Measurements from ENCODE around the gene ZPR1.
"Not testable (repeated sequence)": the region's sequence is repeated elsewhere in the genome, so short reads cannot be mapped to it uniquely, and the experiment has no call there.

The ZPR1 gene

GRCh38 chr11:116823031-116823843 is 35.4 kb upstream of the ZPR1 start, which contains the start of gene APOA4:
TSS of gene APOA4 (minus strand) at chr11:116823304. CDS start at chr11:116823191, 113 bp downstream.
- no peak for DNase-seq (ENCODE audit: low spot score)

- no peak for DNase-seq (ENCODE audit: low spot score)
Measured at GRCh38 chr11:116822575-116822974, 34.8 kb upstream of the ZPR1 start.

GRCh38 chr11:116821050-116821918 is 33.5 kb upstream of the ZPR1 start:
- peak; percentile 2 for DNase-seq (ENCODE audit: low spot score)

- no peak for DNase-seq (ENCODE audit: low spot score)
Measured at GRCh38 chr11:116819049-116819448, 31.2 kb upstream of the ZPR1 start.

GRCh38 chr11:116814502-116814901 is 26.7 kb upstream of the ZPR1 start:
- DNase-seq (ENCODE audit: low spot score): no peak

- no peak for DNase-seq (ENCODE audit: low spot score)
Measured at GRCh38 chr11:116813781-116814471, 26.1 kb upstream of the ZPR1 start.

- DNase-seq (ENCODE audit: low spot score): no peak
Measured at GRCh38 chr11:116813170-116813569, 25.3 kb upstream of the ZPR1 start.

GRCh38 chr11:116812109-116812508 is 24.3 kb upstream of the ZPR1 start:
- DNase-seq (ENCODE audit: low spot score): no peak

GRCh38 chr11:116811194-116811593 is 23.4 kb upstream of the ZPR1 start:
- DNase-seq (ENCODE audit: low spot score): no peak

- DNase-seq (ENCODE audit: low spot score): no peak
Measured at GRCh38 chr11:116808262-116809175, 20.7 kb upstream of the ZPR1 start.

- DNase-seq (ENCODE audit: low spot score): no peak
Measured at GRCh38 chr11:116807601-116808261, 19.9 kb upstream of the ZPR1 start.

- no peak for DNase-seq (ENCODE audit: low spot score)
Measured at GRCh38 chr11:116804001-116804400, 16.2 kb upstream of the ZPR1 start.

- not testable (repeated sequence) for DNase-seq (ENCODE audit: low spot score)
Measured at GRCh38 chr11:116801662-116802061, 13.8 kb upstream of the ZPR1 start.

GRCh38 chr11:116800610-116801009 is 12.8 kb upstream of the ZPR1 start:
- DNase-seq (ENCODE audit: low spot score): no peak

GRCh38 chr11:116798368-116798767 is 10.5 kb upstream of the ZPR1 start:
- DNase-seq (ENCODE audit: low spot score): no peak

- DNase-seq (ENCODE audit: low spot score): no peak
Measured at GRCh38 chr11:116797816-116798215, 10.0 kb upstream of the ZPR1 start.

GRCh38 chr11:116796548-116796947 is 8.7 kb upstream of the ZPR1 start:
- no peak for DNase-seq (ENCODE audit: low spot score)

GRCh38 chr11:116794851-116795250 is 7.0 kb upstream of the ZPR1 start:
- no peak for DNase-seq (ENCODE audit: low spot score)

- no peak for DNase-seq (ENCODE audit: low spot score)
Measured at GRCh38 chr11:116793772-116794097, 5.9 kb upstream of the ZPR1 start.

- no peak for DNase-seq (ENCODE audit: low spot score)
Measured at GRCh38 chr11:116792869-116793771, 5.3 kb upstream of the ZPR1 start.
